Mononuclear cell (primary cell): ENCODE measurements around the gene MLKL. TPM values are rescaled to one million over a fixed set of nuclear protein-coding genes. Genes with fewer than 3 reads are reported as not detected.

Experiments
- H3K27me3 ChIP-seq: 2 replicates; pipeline ENCODE4 v1.6.0; 2011; ENCODE audit warnings: low read length, control low read depth; ENCODE audit not compliant: insufficient read depth
- H3K4me1 ChIP-seq: 2 replicates; pipeline ENCODE4 v1.5.1; 2011; ENCODE audit warnings: mild to moderate bottlenecking, low read length, control low read depth; ENCODE audit not compliant: insufficient read depth
- H3K4me3 ChIP-seq: 2 replicates; pipeline ENCODE4 v1.5.1; 2011; ENCODE audit warnings: mild to moderate bottlenecking, low read length, moderate library complexity
- H3K9me3 ChIP-seq: 2 replicates; pipeline ENCODE4 v1.5.1; 2011; ENCODE audit warnings: low read depth, mild to moderate bottlenecking, control low read depth, low read length
- total RNA-seq: library from RNA; depleted of rRNA; stranded (reverse); fragments of >200 nt; gene quantifications from one replicate; pipeline ENCODE4 v1.2.3, GENCODE V29; 2012

The MLKL gene
- total RNA-seq: 17.6 TPM

DNA sequence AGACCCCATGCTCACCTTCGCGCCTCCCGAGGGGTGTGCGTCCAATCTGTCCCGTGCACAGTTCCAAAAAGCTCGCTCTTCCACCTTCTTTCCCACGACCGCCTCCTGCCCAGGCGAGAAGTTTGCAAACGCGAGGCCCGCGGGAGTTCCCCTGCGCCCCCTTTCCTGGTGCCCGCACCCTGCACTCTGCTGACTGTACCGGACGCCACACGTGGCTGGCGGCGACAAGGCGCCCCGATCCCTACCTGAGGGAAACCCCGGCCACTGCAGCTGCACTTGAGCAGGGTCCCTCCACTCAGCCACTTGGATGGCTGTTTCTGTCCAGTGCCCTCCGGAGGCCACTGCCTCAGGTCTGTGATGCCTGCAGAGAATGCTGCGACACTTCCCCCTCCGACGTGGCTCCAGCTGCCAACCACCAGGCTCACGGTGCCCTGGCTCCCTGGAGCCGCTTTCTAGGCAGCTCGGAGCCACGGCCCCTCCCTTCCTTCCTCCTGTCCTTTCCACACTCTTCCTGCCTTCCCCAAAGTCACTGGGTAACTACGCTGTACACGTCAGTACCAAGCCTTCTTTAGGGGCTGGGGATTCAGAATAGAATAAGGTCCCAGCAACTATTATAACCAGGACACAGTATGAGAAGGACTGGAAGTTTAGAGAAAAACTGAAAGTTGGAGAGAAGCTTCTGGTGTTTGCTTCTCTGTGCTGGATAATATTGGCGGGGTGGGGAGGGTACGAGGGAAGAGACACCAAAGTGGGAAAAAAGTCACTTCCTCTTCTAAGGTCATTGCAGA lies at the start of gene MLKL:
Gene MLKL (minus strand): TSS at position 425 of the 788 bp plus-strand sequence. CDS start 5,105 bp downstream, outside the sequence.
- Histone ChIP-seq H3K27me3 (no peaks in the 10 kb centered on the region), H3K9me3 (no peaks in the 10 kb centered on the region), H3K4me1 (peaks cover 65% of the 10 kb centered on the region), H3K4me3 (peak within 1 kb of the TSS; percentile 88)

DNA sequence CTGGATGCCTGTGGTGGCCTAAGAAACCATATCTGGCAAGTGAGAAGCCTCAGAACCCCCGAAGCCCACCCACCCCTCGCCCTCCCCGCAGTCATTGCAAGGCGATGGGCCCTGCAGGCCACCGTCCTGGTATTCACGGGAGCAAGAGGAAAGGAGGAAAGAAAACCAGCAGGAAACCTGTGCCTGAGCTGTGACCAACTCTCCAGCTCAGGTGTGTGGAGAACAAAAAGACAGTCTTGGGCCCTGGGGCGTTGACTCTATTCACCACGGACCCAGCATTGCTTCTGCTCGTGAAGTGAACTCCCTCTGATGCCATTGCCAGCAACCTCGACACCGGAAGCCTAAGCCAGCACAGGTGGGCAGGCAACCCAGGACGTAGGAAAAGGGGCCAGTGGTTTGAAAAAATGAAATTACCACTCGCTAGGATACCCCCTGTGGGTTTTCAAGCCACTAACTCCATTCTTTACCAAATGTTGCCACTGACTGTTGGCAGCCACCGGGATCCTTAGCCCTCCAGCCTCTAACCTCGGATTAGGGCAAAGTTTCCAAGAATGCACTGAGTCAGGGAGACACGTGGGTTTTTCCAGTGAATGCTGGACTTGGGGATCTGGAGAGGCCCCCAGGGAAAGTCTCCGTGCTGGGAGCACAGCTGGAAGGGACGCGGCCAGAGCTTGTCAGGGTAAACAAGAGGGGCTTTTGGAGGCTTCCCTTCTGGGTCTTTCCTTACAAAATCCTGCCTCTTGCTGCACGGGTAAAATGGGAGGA lies 48.8 kb upstream of the MLKL start:
- H3K27me3 ChIP-seq: no peaks in the 10 kb centered on the region
- no peaks in the 10 kb centered on the region for H3K4me1 ChIP-seq
- H3K4me3 ChIP-seq: no peak overlapping the region
- H3K9me3 ChIP-seq: no peaks in the 10 kb centered on the region

DNA sequence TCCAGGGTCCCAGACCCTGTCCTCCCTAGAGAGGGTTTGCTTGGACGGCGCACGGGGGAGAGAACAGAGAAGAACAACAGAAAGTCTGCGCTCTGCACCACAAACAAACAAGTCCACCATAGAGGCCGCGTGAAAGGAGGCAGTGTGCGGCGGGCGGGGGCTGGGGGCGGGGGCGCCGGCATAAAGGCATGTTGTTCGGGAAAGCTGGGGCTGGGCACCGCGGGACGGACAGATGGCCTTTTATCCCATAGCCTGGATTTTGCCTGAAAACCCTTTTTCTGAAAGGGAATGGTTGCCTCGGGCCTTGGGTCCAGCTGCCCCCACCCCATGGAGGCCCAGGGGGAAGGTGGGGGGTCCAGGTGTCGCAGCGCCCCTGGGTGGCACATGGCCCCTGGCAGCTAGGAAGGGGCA lies 48.0 kb upstream of the MLKL start:
- Histone ChIP-seq H3K27me3 (no peaks in the 10 kb centered on the region), H3K9me3 (no peaks in the 10 kb centered on the region), H3K4me3 (no peak overlapping the region), H3K4me1 (no peaks in the 10 kb centered on the region)

DNA sequence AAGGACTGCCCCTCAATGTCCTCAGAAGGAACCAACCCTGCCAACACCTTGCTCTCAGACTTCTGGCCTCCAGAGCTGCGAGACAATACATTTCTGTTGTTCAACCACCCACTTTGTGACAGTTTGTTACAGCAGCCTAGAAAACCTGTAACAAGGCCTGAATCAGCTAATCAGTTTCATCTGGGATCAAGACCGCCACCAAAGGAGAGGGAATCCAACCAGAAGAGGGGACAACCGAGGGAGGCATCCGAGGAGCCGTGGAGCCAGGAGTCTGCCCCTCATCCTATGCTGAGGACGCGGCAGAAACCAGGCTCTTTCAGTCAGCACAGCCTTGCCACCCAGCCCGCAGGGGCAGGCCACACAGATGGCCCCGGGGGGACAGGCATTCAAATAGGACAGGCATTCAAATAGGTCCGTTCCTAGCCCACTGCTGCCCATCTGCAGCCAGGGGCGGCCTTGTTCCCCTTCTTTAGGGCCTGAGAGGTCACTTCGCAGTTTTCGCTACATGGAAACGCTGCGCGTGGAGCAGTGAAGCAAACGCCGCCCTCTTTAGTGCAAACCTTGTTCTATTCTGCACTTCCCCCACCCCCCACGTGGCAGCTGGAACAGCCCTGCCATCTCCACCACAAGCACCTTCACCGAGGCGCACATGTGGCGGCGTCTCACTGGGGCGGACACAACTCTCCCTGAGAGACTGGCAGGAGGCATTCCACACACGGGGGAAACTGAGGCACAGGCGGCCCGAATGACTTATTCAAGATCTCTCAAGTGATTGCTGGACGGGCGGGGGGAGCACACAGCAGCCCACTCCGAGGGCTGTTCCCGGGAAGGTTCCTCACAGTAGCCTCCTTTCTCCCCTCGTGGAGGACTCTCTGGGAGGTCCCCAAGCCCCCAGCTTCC lies 47.3 kb upstream of the MLKL start:
- no peaks in the 10 kb centered on the region for H3K4me1 ChIP-seq
- no peaks in the 10 kb centered on the region for H3K9me3 ChIP-seq
- no peak overlapping the region for H3K4me3 ChIP-seq

DNA sequence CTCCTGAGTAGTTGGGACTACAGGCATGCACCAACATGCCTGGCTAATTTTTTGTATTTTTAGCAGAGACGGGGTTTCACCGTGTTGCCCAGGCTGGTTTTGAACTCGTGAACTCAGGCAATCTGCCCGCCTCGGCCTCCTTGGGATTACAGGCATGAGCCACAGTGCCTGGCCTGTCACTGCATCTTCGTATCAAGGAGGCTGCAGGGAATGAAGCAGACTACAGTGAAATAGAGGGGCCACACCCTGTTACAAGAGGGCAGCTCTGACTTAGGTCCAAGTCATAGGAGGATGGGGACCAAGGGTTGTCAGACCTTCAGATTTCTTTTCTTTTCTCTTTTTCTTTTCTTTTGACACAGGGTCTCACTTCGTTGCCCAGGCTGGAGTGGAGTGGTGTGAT lies 45.3 kb upstream of the MLKL start:
- no peaks in the 10 kb centered on the region for H3K27me3 ChIP-seq
- no peaks in the 10 kb centered on the region for H3K9me3 ChIP-seq
- no peaks in the 10 kb centered on the region for H3K4me1 ChIP-seq
- H3K4me3 ChIP-seq: no peak overlapping the region

More for the DNA sequence above, 47.3 kb upstream of the MLKL start:
- H3K27me3 ChIP-seq: no peaks in the 10 kb centered on the region

DNA sequence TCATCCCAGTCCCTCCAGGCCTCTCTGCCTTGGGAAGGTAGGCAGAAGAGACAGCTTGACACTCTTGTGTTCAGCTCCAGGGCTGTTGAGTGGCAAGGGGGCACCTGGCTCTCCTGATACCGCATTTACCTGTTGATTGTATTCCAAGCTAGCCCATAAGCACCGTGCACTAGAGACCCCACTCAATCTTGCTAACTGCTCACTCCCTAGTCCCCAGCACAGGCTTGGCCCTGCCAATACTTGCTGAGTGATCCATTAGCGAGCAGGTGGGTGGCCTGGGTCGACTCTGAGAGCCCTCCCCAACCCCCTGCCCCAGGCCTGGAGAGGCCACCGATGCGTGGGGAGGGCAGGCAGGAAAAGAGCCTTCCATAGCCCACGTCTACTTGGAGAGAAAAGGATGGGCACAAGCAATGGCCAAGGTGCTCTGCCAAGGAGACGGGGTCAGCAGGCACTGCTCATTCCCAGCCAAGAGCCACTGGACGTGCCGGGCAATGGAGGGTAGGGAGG lies 44.5 kb upstream of the MLKL start:
- Histone ChIP-seq H3K27me3 (no peaks in the 10 kb centered on the region), H3K9me3 (no peaks in the 10 kb centered on the region), H3K4me1 (no peaks in the 10 kb centered on the region), H3K4me3 (no peak overlapping the region)

DNA sequence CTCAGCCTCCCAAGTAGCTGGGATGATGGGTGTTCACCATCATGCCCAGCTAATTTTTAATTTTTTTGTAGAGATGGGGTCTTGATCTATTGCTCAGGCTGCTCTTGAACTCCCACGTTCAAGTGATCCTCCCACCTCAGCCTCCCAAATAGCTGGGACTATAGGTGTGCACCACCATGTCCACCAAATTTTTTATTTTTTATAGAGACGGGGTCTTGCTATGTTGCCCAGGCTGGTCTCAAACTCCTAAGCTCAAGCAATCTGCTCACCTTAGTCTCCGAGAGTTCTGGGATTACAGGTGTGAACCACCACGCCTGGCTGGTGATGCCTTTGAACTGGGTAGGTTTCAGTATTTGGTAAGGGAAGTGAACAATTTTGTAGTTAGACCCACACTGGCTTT lies 43.9 kb upstream of the MLKL start:
- H3K9me3 ChIP-seq: no peaks in the 10 kb centered on the region
- H3K27me3 ChIP-seq: no peaks in the 10 kb centered on the region
- H3K4me3 ChIP-seq: no peak overlapping the region
- H3K4me1 ChIP-seq: no peaks in the 10 kb centered on the region

DNA sequence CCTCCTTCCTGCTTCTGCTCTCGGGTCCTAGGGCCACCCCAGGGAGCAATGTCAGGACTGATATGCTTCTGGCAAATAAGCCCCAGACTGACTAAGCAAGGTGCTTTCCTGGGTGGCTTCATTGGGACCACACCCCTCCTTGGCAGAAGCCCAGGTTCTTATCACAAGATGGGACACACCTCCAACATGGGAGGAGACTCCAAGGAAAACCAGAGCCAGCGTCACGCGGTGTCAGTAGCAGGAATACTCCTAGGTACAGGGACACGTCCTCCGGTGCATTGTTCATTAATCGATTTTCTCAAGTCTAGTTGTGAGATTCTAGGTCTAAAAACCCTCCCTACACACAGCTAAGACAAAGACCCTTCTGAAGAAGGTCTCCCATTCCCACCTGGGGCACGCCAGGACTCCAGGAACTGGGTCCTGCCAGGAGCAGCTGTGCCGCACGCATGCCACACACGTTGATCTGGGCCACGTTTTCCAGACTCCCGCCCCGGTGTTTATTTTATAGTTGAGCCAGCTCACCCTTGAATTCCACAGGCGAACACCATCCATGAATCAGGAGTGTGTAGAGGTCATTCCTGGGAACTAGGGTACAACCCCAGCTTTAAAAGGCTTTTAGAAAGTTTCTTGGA lies 43.1 kb upstream of the MLKL start:
- no peaks in the 10 kb centered on the region for H3K4me1 ChIP-seq
- H3K27me3 ChIP-seq: no peaks in the 10 kb centered on the region
- no peak overlapping the region for H3K4me3 ChIP-seq
- H3K9me3 ChIP-seq: no peaks in the 10 kb centered on the region

DNA sequence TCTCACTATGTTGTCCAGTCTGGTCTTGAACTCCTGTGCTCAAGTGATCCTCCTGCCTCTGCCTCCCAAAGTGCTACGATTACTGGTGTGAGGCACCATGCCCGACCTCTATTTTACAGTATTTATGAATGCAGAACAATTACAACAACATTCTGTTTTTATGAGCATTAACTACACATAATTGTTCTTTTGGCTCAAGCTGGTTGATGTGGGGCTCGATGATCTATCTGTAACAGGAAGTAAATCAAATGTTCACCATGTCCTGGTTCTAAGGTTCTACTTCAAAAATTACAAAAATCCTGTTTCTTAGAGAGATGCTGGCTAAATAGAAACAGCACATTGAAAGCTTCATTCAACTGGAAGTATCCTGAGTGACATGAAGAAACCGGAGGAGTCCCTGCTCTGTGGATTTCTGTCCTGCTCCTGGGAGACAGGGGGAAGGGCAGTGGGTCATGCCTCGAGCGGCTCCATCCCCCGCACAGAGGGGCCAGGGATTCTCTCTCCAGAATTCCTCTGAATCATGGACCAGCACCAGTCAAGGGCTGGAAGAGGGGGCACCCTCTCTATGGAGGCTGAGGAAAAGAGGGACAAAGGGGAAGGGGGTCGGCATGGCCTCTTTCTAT lies 42.5 kb upstream of the MLKL start:
- no peaks in the 10 kb centered on the region for H3K27me3 ChIP-seq
- no peak overlapping the region for H3K4me3 ChIP-seq
- H3K4me1 ChIP-seq: no peaks in the 10 kb centered on the region
- H3K9me3 ChIP-seq: no peaks in the 10 kb centered on the region

DNA sequence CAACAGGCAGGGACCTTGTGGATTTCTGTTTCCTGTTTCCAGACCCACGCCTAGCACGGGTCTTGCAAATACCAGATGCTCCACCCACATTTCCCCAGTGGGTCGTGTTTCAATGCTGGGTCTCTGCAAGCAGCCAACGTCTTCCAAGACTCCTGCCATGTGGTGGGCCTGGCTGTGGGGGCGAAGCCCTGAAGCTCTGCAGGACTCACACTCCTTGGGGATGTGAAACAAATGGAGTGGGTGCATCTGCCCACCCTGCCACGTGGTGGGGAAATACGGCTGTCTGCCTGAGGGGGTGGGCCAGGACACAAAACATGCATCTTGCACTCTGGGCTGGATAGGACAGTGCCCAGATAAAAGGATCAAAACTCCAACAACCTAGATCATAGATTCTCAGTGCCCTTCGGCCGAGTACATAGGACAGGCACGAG lies 41.4 kb upstream of the MLKL start:
- Histone ChIP-seq H3K4me3 (no peak overlapping the region), H3K4me1 (no peaks in the 10 kb centered on the region), H3K27me3 (no peaks in the 10 kb centered on the region), H3K9me3 (no peaks in the 10 kb centered on the region)

DNA sequence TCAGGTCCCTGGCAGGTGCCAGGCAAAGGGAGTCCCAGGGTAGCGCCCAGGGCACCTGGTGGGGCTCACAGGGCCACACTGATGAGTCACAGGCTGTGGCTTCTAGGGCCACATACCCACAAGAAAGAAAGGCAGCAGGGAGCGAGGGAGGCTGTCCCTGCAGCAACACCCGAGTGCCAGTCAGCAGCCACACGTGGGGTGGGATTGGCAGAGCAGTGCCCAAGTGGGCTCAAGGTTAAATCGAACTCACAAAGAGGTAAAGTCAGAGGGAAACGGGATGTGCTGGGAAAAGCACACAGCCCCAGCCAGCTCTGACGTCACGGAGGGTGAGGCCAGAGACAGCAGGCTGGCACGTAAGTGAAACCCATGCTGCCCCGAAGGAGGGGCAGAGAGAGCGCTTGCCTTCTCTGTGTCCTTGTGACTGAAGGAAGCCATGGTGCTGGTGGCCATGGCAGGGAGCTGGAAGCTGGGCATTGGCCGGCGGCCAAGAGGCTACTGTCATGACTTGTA lies 40.2 kb upstream of the MLKL start:
- H3K4me3 ChIP-seq: no peak overlapping the region
- no peaks in the 10 kb centered on the region for H3K27me3 ChIP-seq
- H3K9me3 ChIP-seq: no peaks in the 10 kb centered on the region
- H3K4me1 ChIP-seq: no peaks in the 10 kb centered on the region

DNA sequence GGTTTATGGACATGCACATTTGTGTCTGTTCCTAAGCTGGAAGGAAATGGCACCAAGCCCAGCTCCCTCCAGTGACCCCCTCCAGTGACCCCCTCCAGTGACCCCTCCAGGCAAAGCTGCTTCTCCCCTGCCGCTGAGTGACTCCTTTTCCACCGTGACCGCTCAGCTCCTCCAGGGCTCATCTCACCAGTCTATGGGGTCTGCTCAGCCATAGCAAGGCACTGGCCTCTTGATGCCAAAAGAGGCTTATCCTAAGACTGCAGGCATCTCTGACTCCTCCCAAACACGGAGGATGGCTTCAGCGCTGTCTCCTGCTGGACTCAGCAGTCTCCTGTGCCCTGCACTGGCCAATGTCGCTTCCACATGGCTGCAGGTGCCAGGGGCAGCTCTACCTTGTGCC lies 38.6 kb upstream of the MLKL start:
- H3K9me3 ChIP-seq: no peaks in the 10 kb centered on the region
- H3K27me3 ChIP-seq: no peaks in the 10 kb centered on the region
- H3K4me1 ChIP-seq: no peaks in the 10 kb centered on the region
- no peak overlapping the region for H3K4me3 ChIP-seq

DNA sequence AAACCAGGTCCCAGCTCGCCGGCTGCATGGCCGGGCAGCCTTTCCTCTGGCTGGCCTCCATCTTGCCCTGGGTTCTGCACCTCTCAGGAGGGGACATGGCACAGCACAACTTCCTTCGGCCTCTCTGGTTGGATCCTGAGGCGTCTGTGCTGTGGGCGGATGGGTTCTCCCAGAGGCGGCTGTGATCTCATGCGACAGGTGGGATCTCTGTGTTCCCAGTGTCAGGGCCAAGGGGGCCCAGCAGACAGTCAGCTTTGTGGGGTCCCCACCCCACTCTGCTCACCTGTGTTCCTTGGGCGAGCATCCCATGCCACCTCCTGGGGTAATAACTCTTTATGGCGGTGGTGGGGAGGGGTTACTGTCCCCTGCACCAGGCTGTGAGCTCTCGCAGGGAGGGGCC lies 38.2 kb upstream of the MLKL start:
- Histone ChIP-seq H3K4me1 (no peaks in the 10 kb centered on the region), H3K4me3 (no peak overlapping the region), H3K9me3 (no peaks in the 10 kb centered on the region), H3K27me3 (no peaks in the 10 kb centered on the region)

DNA sequence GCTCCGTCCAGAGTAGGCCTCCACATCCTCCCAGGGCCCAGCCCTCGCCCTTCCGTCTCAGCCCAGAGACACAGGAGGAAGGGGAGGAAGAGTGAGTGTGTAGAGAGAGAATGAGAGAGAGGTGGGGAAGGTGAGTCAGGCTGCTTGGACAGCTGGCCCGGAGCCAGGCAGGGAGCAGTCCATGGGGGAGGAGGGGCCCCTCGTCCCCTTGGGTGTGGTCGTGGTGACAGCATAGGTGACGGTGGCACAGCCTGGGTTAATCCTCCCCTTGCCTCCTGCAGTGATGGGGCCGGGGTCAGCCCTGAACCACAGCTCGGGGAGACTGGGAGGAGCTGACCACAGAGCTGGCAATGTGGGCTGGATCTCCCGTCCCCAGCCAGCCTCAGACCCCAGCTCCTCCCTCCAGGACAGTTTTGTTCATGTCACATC lies 37.5 kb upstream of the MLKL start:
- Histone ChIP-seq H3K4me1 (no peaks in the 10 kb centered on the region), H3K27me3 (no peaks in the 10 kb centered on the region), H3K9me3 (no peaks in the 10 kb centered on the region), H3K4me3 (no peak overlapping the region)
